Right cardiac atrium (tissue), 5 donors: ENCODE measurements around the gene CNOT1. TPM values are rescaled to one million over a fixed set of nuclear protein-coding genes. Genes with fewer than 3 reads are reported as not detected.
A peak's percentile ranks its signal among the peaks of the same experiment; 100 is the strongest.
"Not testable (repeated sequence)": the region's sequence is repeated elsewhere in the genome, so short reads cannot be mapped to it uniquely, and the experiment has no call there.

ENCODE experiments used
- ATAC-seq, 2 donors: fragments of 200-7000 bp; cut with Tn5 transposase; one replicate each; pipeline versions ENCODE4 v1.8.0 to v1.9.1; 2020; ENCODE audit warnings: moderate library complexity in 2 of 2, mild to moderate bottlenecking in 1 of 2
- DNase-seq, 3 donors: peaks; one replicate each; pipeline ENCODE4 v3.0.0-alpha.2; 2020
- H3K27ac ChIP-seq: one replicate; pipeline ENCODE4 v1.5.1; 2013; ENCODE audit warnings: mild to moderate bottlenecking, low read length, control low read depth, moderate library complexity
- H3K27me3 ChIP-seq: one replicate; pipeline ENCODE4 v1.6.1; 2013; ENCODE audit not compliant: control insufficient read depth, insufficient read depth
- H3K4me1 ChIP-seq: one replicate; pipeline ENCODE4 v1.6.1; 2013; ENCODE audit warnings: low read length; ENCODE audit not compliant: control insufficient read depth, insufficient read depth
- H3K4me3 ChIP-seq: one replicate; pipeline ENCODE4 v1.5.1; 2013; ENCODE audit warnings: low read length, control low read depth
- H3K9me3 ChIP-seq: one replicate; pipeline ENCODE4 v1.6.1; 2013; ENCODE audit warnings: low read length; ENCODE audit not compliant: control insufficient read depth
- WGBS: extraction: QIAGEN DNeasy Blood & Tissue Kit; methylation state at CpG from one replicate; pipeline ENCODE4 v1.1.7; 2013; 5-methylcytosine and 5-hydroxymethylcytosine counted together
- intact Hi-C, 4 donors: fragments of 100-400 bp; cut with DNase I; formaldehyde crosslinking; loops; one replicate each; pipeline versions ENCODE4 v1.11.0 to v1.14.0; 2022 to 2023
- polyA plus RNA-seq: library from polyadenylated mRNA; stranded (reverse); fragments of 200-250 nt; gene quantifications from one replicate; pipeline ENCODE4 v1.2.3, GENCODE V29; 2013
- total RNA-seq, 4 donors: library from RNA; stranded (reverse); fragmentation: NEBNext Ultra II Directional; extraction: Animal tissue kit (Norgen Biotek cat#: 25700); gene quantifications; one replicate each; pipeline ENCODE4 v1.2.1, GENCODE V29; 2021
- donor health status: healthy with polysubstance abuse.
- donor health status: DM: no; HTN: yes; CAD: no.
- donor health status: DM: no; HTN: no; CAD: no.
- donor health status: DM: no; HTN: yes; CAD: no; lungs with severe emphysema.
- donor health status: DM: yes; HTN: yes; CAD: no.

CNOT1 gene
- total and polyA plus RNA-seq, 5 donors: 26.3 to 85.8 (median 76.9) TPM

DNA sequence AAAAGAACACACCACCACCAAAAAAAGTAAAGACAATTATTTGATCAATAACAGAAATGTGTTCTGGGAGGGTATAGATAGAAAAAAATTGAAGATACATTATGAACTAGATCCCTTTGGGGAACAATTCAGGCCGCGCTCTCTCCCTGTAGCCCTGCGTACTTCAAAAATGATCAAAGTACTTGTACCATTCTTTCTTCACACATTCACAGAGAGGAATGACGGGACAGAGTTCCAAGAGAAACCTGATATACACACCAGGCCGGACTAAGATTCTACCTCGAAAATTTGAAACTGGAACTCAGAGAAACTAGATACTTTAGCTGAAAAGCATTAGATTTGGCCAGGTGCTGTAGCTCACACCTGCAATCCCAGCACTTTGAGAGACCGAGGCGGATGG lies 50.0 kb downstream of the CNOT1 start:
- intact Hi-C loops: no loop called here
- H3K4me1 ChIP-seq: no peaks in the 10 kb centered on the region
- H3K27me3 ChIP-seq: no peaks in the 10 kb centered on the region
- 88% methylated on average over 8 of the region's 8 CpGs for WGBS
- H3K27ac ChIP-seq: no peak overlapping the region
- no peak for ATAC-seq
- no peak overlapping the region for H3K4me3 ChIP-seq
- no peaks in the 10 kb centered on the region for H3K9me3 ChIP-seq
- peak in 1 of 3 donors; percentile 16 for DNase-seq

DNA sequence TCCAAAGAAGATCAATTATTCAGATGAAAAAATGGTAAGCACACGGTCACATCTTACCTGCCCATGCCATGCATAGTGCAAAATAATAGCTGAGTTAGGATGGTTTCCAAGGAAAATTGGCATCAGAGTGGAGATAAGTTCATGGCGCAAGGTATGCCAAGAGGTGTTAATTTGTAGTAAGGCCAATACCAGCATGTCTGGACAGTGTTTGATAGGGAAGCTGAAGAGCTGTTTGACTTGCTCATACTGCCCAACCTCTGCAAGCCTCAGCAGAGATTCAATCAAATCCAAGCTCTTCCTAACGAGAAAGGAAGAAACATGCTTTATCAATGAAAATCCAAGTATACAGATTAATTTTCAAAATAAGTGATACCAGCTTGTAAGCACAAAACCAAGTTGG lies 51.0 kb downstream of the CNOT1 start:
- no peaks in the 10 kb centered on the region for H3K27me3 ChIP-seq
- H3K4me1 ChIP-seq: no peaks in the 10 kb centered on the region
- DNase-seq (no peak), ATAC-seq (peak in 1 of 2 donors; percentile 52)
- intact Hi-C loops: no loop called here
- no peak overlapping the region for H3K4me3 ChIP-seq
- 72% methylated on average over 3 of the region's 3 CpGs for WGBS
- H3K9me3 ChIP-seq: no peaks in the 10 kb centered on the region
- no peak overlapping the region for H3K27ac ChIP-seq

DNA sequence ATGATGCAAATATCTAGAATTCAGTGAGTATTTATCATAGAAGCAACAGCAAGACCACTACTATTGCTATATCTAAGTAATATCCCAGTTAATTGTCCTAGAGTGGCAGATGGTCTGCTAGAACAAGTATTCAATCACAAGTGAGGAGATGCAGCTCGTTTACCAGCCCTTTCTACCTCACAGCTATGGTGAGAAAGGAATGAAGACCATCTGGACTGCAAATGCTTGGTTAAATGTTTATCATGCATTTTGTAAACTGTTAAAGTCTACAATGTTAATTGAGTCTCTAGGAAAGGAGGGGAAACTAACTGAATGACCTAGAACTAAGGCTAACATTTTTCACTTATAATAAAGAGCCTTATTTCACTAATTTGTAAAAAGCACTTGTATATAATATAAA lies 52.5 kb downstream of the CNOT1 start:
- DNase-seq: no peak
- intact Hi-C loops: no loop called here
- Histone ChIP-seq H3K27ac (no peak overlapping the region), H3K4me3 (no peak overlapping the region), H3K9me3 (no peaks in the 10 kb centered on the region), H3K27me3 (no peaks in the 10 kb centered on the region), H3K4me1 (no peaks in the 10 kb centered on the region)
- WGBS: 54% methylated on average over 1 of the region's 1 CpG
- ATAC-seq: no peak

DNA sequence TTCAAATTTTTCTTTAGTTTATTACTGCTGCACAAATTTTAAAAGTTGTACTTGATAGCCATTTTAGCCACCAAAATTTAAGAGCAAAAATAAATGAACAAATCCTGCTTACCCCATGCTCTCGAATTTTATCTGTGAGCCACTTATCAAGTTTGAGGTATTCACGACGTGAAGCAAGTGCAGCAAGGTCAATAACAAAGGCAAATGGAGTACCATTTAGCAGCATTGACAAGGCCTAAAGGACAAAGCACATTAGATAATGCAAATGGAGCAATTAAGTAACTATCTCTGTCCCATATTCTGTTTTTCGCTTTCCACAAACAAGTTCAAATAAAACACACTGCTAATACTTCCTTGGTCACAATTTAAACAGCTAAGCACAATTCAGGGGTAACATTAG lies 54.7 kb downstream of the CNOT1 start:
- WGBS: 58% methylated on average over 4 of the region's 4 CpGs
- Histone ChIP-seq H3K27me3 (no peaks in the 10 kb centered on the region), H3K4me3 (no peak overlapping the region), H3K9me3 (no peaks in the 10 kb centered on the region), H3K4me1 (no peaks in the 10 kb centered on the region), H3K27ac (no peak overlapping the region)
- intact Hi-C loops: no loop called here
- ATAC-seq (no peak), DNase-seq (no peak)

DNA sequence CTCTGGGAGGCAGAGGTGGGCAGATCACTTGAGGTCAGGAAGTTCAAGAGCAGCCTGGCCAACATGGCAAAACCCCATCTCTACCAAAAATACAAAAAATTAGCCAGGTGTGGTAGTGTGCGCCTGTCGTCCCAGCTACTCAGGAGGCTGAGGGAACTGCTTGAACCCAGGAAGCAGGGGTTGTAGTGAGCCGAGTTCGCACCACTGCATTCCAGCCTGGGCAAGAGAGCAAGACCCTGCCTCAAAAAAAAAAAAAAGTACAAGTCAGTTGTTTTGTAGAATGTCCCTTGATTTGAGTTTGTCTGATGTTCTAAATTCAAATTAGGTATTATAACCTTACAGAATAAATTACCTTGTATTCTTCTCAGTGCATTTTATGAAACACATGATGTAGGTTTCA lies 63.9 kb downstream of the CNOT1 start:
- intact Hi-C loops, H3K27me3 ChIP-seq, H3K4me3 ChIP-seq, H3K27ac ChIP-seq, DNase-seq, H3K9me3 ChIP-seq, ATAC-seq, H3K4me1 ChIP-seq: not testable (repeated sequence)
- 97% methylated on average over 4 of the region's 4 CpGs for WGBS

DNA sequence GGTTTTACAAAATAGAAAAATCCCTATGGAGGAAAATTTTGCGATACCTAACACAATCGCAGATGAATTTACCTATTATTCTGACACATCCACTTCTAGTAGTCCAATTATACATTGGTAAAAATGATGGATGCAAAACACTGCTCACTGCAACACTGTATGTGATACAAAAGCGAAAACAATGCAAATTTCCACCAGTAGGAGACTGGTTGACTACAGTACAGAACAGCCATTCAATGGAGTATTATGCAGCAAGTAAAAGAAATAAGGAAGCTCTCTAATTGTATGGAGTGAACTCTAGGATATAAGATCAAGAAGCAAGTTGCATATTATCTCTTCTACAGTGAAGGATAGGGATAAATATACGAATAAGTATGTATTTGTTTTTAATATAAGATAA lies 65.9 kb downstream of the CNOT1 start:
- intact Hi-C loops: no loop called here

DNA sequence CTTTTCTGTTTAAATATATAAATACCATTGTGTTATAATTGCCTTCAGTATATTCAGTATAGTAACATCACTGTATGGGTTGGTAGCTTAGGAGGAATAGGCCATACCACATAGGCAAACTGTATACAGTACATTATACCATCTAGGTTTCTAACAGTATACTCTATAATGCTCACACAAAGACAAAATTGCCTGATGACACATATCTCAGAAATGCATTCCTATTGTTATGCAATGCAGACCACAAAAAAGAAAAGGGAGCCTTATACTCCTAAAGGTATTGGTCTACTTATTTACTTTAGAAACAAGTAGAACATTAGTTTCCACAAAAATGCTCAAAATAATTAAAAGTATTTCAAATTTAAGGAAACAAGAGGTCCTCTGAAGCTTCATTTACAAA lies 66.4 kb downstream of the CNOT1 start:
- no peak overlapping the region for H3K27ac ChIP-seq
- H3K4me1 ChIP-seq: no peaks in the 10 kb centered on the region
- DNase-seq (no peak), ATAC-seq (no peak)
- intact Hi-C loops: no loop called here
- no peaks in the 10 kb centered on the region for H3K27me3 ChIP-seq
- H3K4me3 ChIP-seq: no peak overlapping the region
- H3K9me3 ChIP-seq: no peaks in the 10 kb centered on the region

More for the DNA sequence above, 65.9 kb downstream of the CNOT1 start:
- ATAC-seq (no peak), DNase-seq (no peak)
- H3K27ac ChIP-seq: no peak overlapping the region
- no peaks in the 10 kb centered on the region for H3K27me3 ChIP-seq
- WGBS: 97% methylated on average over 4 of the region's 4 CpGs
- no peak overlapping the region for H3K4me3 ChIP-seq
- no peaks in the 10 kb centered on the region for H3K4me1 ChIP-seq
- no peaks in the 10 kb centered on the region for H3K9me3 ChIP-seq

DNA sequence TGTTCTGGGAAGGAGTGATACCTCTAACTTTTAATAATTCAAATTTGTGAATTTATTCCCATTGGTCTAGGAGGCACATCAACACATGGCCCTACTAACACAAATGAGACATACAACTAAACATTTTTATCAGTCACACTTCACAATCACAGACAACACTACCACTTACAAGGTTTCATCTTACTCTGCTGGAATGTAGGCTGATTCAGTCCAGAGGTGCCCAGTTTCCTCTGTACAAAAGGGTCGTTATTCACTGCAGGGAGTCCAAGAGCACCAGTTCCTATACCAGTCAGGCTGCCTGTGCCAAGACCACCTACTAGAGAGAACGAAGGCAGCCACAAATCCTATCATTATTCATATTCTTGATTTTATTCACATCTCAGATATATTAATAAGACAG lies 72.9 kb downstream of the CNOT1 start:
- 61% methylated on average over 2 of the region's 2 CpGs for WGBS
- H3K4me1 ChIP-seq: no peaks in the 10 kb centered on the region
- no peak for ATAC-seq
- H3K27me3 ChIP-seq: no peaks in the 10 kb centered on the region
- intact Hi-C loops: no loop called here
- no peak overlapping the region for H3K4me3 ChIP-seq
- H3K9me3 ChIP-seq: no peaks in the 10 kb centered on the region
- no peak for DNase-seq
- no peak overlapping the region for H3K27ac ChIP-seq

DNA sequence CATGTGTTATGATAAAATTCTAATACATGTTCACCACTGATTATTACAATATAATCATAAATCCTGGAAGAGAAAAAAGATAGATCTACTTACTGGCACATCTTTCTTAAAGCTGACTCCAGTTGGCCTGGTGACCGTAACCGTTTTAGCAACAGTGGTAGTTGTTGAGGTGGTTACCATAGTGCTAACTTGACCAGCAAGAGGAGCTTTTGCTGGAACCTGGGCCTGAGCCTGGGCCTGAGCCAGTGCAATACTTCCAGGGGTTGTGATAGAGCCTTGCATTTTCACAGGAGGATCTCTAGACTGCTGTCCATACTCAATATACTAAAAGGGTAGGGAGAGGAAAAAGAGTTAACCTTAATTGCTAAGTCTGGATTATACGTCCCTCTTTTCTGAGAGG lies 78.1 kb downstream of the CNOT1 start:
- DNase-seq: peak; percentile 33 to 67 (median 65)
- no peaks in the 10 kb centered on the region for H3K27me3 ChIP-seq
- H3K27ac ChIP-seq: no peak overlapping the region
- ATAC-seq: peak; percentile 90
- intact Hi-C loops: no loop called here
- no peak overlapping the region for H3K4me3 ChIP-seq
- H3K4me1 ChIP-seq: no peaks in the 10 kb centered on the region
- WGBS: 48% methylated on average over 3 of the region's 3 CpGs
- no peaks in the 10 kb centered on the region for H3K9me3 ChIP-seq

DNA sequence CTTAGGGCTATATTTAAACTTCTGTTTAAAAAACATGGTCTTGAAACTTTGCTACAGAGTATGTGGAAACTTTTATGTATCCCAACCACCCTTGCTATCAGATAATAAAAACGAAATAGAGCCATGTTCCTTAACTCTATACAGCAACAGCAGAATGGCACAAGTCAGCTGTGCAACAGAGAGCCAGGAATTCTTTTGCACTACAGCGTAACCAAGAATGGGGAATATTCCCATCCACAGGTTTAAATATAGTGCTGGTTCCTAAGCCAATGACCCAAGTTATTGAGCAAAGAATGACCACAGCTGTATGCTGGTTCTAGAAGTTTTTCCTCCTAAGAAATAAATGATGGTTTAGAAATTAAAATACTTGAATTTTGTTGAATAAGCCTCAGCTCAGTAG lies 81.2 kb downstream of the CNOT1 start:
- H3K4me1 ChIP-seq: no peaks in the 10 kb centered on the region
- intact Hi-C loops: no loop called here
- H3K27ac ChIP-seq: no peak overlapping the region
- no peaks in the 10 kb centered on the region for H3K27me3 ChIP-seq
- DNase-seq: no peak
- ATAC-seq: peak in 1 of 2 donors; percentile 57
- 54% methylated on average over 2 of the region's 2 CpGs for WGBS
- H3K4me3 ChIP-seq: no peak overlapping the region
- no peaks in the 10 kb centered on the region for H3K9me3 ChIP-seq

DNA sequence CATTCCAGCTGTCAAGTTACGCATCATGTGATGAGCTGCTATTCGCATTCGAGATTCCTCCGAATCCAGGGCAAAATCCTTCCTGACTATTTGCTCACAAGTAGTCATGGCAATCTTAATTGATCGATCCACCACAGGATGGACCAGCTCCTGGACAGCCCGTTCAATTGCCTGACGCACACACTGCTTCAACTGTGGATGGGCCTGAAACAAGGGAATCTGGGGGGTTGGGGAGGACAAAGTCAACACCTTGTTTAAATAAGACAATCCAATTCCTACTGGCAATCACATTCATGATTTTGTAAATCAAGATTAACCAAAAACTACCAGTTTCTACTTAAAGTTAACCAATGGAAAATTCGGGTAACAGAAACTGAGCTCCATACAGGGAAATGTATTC lies 85.9 kb downstream of the CNOT1 start:
- 93% methylated on average over 8 of the region's 8 CpGs for WGBS
- intact Hi-C loops: no loop called here
- no peak for DNase-seq

DNA sequence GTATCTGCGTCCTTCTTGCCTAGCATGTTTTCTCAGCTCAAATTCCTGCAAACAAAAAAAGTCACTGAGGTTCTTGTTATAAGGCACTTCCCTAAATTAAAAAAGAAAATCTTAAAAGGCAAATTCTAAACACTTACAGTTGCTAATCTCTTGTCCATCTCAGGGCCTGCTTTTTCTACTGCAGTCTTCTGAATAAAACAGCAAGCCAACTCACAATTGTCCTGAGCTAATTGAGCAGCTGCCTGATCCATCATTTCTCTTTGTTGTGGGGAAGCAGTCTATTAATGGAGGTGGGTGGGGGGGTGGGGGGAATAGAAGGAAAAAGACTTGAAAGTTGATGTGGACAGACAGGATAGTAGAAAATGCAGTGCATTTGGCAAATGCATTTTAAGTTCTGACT lies 87.3 kb downstream of the CNOT1 start:
- H3K9me3 ChIP-seq: no peaks in the 10 kb centered on the region
- H3K27ac ChIP-seq: no peak overlapping the region
- no peaks in the 10 kb centered on the region for H3K4me1 ChIP-seq
- H3K4me3 ChIP-seq: no peak overlapping the region
- intact Hi-C loops: no loop called here
- 71% methylated on average over 1 of the region's 1 CpG for WGBS
- no peaks in the 10 kb centered on the region for H3K27me3 ChIP-seq
- DNase-seq (no peak), ATAC-seq (no peak)

More for the DNA sequence above, 85.9 kb downstream of the CNOT1 start:
- no peak overlapping the region for H3K4me3 ChIP-seq
- H3K9me3 ChIP-seq: no peaks in the 10 kb centered on the region
- no peaks in the 10 kb centered on the region for H3K4me1 ChIP-seq
- H3K27me3 ChIP-seq: no peaks in the 10 kb centered on the region
- no peak for ATAC-seq
- no peak overlapping the region for H3K27ac ChIP-seq
